GM18858 (cell line): ENCODE results near the gene SUGP2.
"Not testable (repeated sequence)": the region's sequence is repeated elsewhere in the genome, so short reads cannot be mapped to it uniquely, and the experiment has no call there.

ENCODE experiments used
- ATAC-seq: cut with Tn5 transposase; IDR thresholded peaks from one replicate; pipeline ENCODE4 v1.9.1; 2021; ENCODE audit not compliant: unreplicated experiment

SUGP2 gene

GRCh38 chr19:19034204-19034624 lies 897 bp upstream of the SUGP2 start:
- ATAC-seq, result peak; percentile 43

GRCh38 chr19:19033176-19033425 lies 216 bp downstream of the SUGP2 start:
- ATAC-seq, result peak; percentile 12

DNA sequence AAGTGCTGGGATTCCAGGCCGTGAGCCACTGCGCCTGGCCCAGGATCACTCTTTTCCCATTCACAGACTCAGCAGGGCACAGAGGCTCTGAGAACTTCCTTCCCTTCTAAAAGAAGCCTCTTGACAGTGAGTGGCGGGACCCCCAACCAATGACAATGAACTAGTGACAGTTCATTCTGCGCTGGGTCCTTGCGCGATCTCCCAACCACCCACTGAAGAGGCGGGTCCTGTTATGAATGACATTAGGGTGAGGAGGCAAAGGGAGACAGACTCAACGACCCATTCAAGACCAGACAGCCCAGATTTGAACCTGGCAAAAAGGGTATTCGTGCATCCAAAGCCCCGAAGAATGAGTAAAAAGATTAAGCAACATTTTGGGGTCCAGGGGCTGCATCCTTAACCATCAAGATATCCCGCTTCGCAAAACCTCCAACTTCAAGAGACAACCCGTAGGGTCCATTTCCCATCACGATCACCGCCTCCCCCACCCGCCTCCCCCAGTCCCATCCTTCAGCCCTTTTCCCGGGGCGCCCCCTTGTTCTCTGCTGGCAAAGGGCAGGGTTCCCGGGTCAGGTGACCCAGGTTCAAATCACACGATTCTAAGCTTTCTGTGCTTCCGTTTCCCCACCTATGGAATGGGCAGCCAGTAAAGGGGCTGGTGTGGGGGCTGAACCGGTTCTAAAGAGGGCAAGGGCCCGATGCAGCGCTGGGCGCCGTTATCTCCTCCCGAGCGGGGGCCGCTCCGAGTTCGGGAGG lies 719 bp downstream of the SUGP2 start:
- ATAC-seq, result no peak

- no peak for ATAC-seq
Measured at GRCh38 chr19:19031891-19032290, 1.4 kb downstream of the SUGP2 start.

GRCh38 chr19:19028526-19028925 lies 4.8 kb downstream of the SUGP2 start:
- ATAC-seq, result no peak

GRCh38 chr19:19027228-19027627 lies 6.1 kb downstream of the SUGP2 start:
- ATAC-seq, result no peak

GRCh38 chr19:19026299-19026971 lies 6.9 kb downstream of the SUGP2 start:
- ATAC-seq, result no peak

GRCh38 chr19:19025861-19026260 lies 7.5 kb downstream of the SUGP2 start:
- no peak for ATAC-seq

DNA sequence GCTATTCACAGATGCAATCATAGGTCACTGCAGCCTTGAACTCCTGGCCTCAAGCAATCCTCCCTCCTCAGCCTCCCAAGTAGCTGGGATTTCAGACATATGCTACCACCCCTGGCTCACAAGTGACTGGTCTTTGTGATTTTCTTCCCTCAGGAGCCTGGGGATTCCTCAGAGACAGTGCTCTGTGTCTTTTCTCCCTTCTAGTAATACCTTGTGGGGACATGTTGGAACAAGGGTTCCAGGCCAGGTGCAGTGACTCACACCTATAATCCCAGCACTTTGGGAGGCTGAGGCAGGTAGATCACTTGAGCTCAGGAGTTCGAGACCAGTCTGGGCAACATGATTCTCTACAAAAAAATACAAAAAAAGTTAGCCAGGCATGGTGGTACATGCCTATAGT lies 9.9 kb downstream of the SUGP2 start:
- ATAC-seq, result not testable (repeated sequence)

- ATAC-seq, result no peak
Measured at GRCh38 chr19:19022380-19022961, 10.8 kb downstream of the SUGP2 start.

DNA sequence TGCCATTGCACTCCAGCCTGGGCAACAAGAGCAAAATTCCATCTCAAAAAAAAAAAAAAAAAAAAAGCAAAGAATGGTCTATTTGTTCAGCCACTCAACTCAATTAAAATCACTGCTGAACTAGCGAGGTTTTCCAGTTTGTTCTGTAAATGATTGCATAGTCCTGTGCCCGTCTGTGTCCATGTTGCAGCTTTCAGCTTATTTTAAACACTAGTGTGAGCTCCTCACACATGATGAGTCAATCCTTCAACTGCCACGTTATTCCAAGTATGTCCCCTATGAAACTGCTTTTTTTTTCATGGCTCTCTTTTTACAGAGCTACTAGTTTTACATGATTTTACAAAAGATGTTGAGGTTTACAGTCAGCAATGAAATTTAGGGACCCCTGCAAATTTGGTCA lies 12.2 kb downstream of the SUGP2 start:
- ATAC-seq, result no peak

- ATAC-seq, result no peak
Measured at GRCh38 chr19:19010551-19010950, 22.8 kb downstream of the SUGP2 start.

GRCh38 chr19:19009951-19010350 lies 23.4 kb downstream of the SUGP2 start:
- no peak for ATAC-seq

GRCh38 chr19:19006213-19006612 lies 27.1 kb downstream of the SUGP2 start:
- ATAC-seq, result no peak

DNA sequence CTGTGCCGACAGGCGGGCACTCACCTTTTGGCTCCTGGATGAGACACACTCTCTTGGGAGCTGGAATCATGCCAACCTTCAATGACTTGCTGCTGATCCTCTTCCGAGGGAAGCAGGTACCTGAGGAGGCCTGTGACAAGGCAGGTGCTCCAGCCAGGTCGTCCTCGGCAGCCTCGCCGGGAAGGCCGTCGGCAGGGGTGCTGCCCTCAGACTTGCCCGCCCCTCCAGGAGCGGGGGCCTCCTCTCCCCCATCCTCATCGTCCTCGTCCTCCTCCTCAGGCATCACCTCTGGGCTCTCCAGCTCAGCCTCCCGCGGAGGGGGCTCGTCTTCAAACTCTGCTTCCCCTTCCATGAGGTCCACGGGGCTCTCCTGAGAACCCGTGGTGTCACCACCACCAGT lies 29.2 kb downstream of the SUGP2 start:
- ATAC-seq, result no peak

- ATAC-seq, result no peak
Measured at GRCh38 chr19:18999896-19000620, 33.3 kb downstream of the SUGP2 start.

DNA sequence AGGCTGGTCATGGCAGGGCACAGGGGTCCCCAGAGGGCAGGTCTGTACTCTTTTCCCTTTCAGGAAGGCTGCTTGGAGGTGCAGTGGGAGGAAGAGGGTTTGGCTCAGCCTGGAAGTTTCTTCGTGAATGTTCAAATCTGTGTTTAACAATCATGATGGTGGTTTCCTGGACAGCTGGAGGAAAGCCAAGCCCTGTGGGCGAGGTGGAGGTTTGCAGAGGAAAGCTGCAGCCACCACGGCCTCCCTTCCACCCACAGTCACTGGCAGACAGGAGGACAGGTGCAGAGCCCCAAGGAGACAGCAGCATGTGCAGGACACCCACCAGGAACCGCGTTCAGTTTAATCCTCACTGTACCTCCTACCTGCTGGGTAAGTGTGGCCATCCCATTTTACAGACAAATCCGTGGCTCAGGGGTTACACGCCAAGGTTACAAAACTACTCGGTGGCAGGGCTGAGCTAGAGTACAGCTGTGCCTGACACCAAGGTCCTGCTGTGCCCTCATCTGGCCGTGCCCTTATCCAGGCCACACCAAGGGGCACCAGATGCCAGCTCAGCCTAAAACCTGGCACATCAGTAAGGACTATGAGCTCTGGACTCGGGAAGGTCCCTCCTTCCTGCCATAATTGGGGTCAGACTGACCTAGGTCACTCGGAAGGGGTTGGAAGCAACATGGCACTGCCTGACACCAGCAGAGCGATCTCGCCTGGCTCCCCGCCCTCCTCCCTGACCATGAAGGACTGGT lies 34.1 kb downstream of the SUGP2 start:
- no peak for ATAC-seq

- ATAC-seq, result no peak
Measured at GRCh38 chr19:18998276-18998675, 35.0 kb downstream of the SUGP2 start.

GRCh38 chr19:18996796-18997394 lies 36.4 kb downstream of the SUGP2 start:
- no peak for ATAC-seq

DNA sequence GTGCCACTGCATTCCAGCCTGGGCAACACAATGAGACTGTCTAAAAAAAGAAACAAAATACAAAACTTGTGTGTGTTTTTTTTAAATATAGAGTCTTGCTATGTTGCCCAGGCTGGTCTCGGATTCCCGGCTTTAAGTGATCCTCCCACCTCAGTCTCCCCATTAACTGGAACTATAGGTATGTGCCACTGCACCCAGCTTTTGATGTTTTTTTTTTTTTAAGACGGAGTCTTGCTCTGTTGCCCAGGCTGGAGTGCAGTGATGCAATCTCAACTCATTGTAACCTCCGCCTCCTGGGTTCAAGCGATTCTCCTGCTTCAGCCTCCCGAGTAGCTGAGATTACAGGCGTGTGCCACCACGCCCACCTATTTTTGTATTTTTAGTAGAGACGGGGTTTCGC lies 37.0 kb downstream of the SUGP2 start:
- no peak for ATAC-seq

- ATAC-seq, result no peak
Measured at GRCh38 chr19:18995804-18996241, 37.5 kb downstream of the SUGP2 start.
